ENCODE results near the gene ACTA2. TPM values are rescaled to one million over a fixed set of nuclear protein-coding genes. Genes with fewer than 3 reads are reported as not detected.

Gene ACTA2
- total RNA-seq, 1 experiment from 2014 or later, result 2.4 TPM

- Histone ChIP-seq H4K20me1 (ENCODE audit: control insufficient read depth, insufficient read depth, insufficient read length) (no peaks in the 10 kb centered on the region), H4K5ac (ENCODE audit: insufficient read length, low read depth, low read length) (no peak overlapping the region), H3K56ac (ENCODE audit: insufficient read length, low read depth, low read length) (no peak overlapping the region), H3K4me2 (ENCODE audit: insufficient read depth, insufficient read length, low read length) (no peak overlapping the region), H4K8ac (replicated peaks; ENCODE audit: insufficient read length, low read depth, low read length) (no peak overlapping the region), H3T11ph (ENCODE audit: low read length) (no peak overlapping the region), H2BK120ac (ENCODE audit: low read depth, low read length, poor library complexity, severe bottlenecking) (no peak overlapping the region), H3K23me2 (ENCODE audit: insufficient read length, low read depth, low read length, poor library complexity, severe bottlenecking) (peaks cover 3% of the 10 kb centered on the region), H2BK20ac (ENCODE audit: low read depth, low read length, poor library complexity, severe bottlenecking) (no peak overlapping the region), H3K79me2 (ENCODE audit: insufficient read depth, low read length) (no peaks in the 10 kb centered on the region), H2AFZ (ENCODE audit: low read length) (no peak overlapping the region), H3K79me1 (ENCODE audit: insufficient read depth, low read depth, low read length, poor library complexity, severe bottlenecking) (no peaks in the 10 kb centered on the region), H2BK12ac (ENCODE audit: insufficient read length, low read depth, low read length) (no peak overlapping the region), H3K27ac (ENCODE audit: insufficient read length, low read depth, low read length) (no peak overlapping the region), H3K23ac (ENCODE audit: insufficient read length, low read depth, low read length) (no peak overlapping the region), H3K27me3 (ENCODE audit: insufficient read depth, low read length) (no peaks in the 10 kb centered on the region), H2AK5ac (ENCODE audit: insufficient read length, low read length) (no peak overlapping the region), H2BK15ac (ENCODE audit: low read depth, low read length) (no peak overlapping the region), H3K14ac (ENCODE audit: insufficient read depth, low read length) (no peak overlapping the region), H3K18ac (ENCODE audit: insufficient read length, low read depth, low read length) (no peak overlapping the region), H3K4ac (ENCODE audit: low read depth, low read length) (no peak overlapping the region), H4K91ac (ENCODE audit: insufficient read length, low read depth, low read length) (no peak overlapping the region), H3K4me1 (ENCODE audit: insufficient read depth, low read length) (no peaks in the 10 kb centered on the region), H3K9ac (ENCODE audit: extremely low read depth, insufficient read length, low read length) (no peak overlapping the region), H2BK5ac (ENCODE audit: insufficient read length, low read length) (no peak overlapping the region), H3K9me3 (ENCODE audit: control insufficient read depth, low read depth, low read length) (no peaks in the 10 kb centered on the region)
- Mint-ChIP-seq H3K9me3 (no peaks in the 10 kb centered on the region), H3K27me3 (ENCODE audit: low read depth) (no peaks in the 10 kb centered on the region), H3K36me3 (ENCODE audit: insufficient read depth in 1 of 3, low read depth in 3 of 3) (no peaks in the 10 kb centered on the region), H3K27ac (no peak overlapping the region; a peak in 1 of 7 replicates), H3K4me1 (0 out of 4 replicates have a peak, but pooled peaks cover 0 to 2% of the 10 kb centered on the region in 2 experiments), H3K4me3 (no peak overlapping the region)
- DNase-seq, result no peak
- no CpG with 5 or more reads among the region's 9 CpGs for WGBS (ENCODE audit: extremely low coverage, insufficient read length, low lambda C conversion rate)
- TF ChIP-seq, protein P1, sequence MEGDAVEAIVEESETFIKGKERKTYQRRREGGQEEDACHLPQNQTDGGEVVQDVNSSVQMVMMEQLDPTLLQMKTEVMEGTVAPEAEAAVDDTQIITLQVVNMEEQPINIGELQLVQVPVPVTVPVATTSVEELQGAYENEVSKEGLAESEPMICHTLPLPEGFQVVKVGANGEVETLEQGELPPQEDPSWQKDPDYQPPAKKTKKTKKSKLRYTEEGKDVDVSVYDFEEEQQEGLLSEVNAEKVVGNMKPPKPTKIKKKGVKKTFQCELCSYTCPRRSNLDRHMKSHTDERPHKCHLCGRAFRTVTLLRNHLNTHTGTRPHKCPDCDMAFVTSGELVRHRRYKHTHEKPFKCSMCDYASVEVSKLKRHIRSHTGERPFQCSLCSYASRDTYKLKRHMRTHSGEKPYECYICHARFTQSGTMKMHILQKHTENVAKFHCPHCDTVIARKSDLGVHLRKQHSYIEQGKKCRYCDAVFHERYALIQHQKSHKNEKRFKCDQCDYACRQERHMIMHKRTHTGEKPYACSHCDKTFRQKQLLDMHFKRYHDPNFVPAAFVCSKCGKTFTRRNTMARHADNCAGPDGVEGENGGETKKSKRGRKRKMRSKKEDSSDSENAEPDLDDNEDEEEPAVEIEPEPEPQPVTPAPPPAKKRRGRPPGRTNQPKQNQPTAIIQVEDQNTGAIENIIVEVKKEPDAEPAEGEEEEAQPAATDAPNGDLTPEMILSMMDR (conservative IDR thresholded peaks at IDR 0.05), result no peak
Observed at GRCh38 chr10:88913127-88913526, 39.4 kb downstream of the ACTA2 start.
